ENCODE data around the gene EN2. TPM values are rescaled to one million over a fixed set of nuclear protein-coding genes. Genes with fewer than 3 reads are reported as not detected.

The EN2 gene
- total and polyA plus RNA-seq, 10 donors, result 0.03 to 0.04 TPM; not detected in 8

DNA sequence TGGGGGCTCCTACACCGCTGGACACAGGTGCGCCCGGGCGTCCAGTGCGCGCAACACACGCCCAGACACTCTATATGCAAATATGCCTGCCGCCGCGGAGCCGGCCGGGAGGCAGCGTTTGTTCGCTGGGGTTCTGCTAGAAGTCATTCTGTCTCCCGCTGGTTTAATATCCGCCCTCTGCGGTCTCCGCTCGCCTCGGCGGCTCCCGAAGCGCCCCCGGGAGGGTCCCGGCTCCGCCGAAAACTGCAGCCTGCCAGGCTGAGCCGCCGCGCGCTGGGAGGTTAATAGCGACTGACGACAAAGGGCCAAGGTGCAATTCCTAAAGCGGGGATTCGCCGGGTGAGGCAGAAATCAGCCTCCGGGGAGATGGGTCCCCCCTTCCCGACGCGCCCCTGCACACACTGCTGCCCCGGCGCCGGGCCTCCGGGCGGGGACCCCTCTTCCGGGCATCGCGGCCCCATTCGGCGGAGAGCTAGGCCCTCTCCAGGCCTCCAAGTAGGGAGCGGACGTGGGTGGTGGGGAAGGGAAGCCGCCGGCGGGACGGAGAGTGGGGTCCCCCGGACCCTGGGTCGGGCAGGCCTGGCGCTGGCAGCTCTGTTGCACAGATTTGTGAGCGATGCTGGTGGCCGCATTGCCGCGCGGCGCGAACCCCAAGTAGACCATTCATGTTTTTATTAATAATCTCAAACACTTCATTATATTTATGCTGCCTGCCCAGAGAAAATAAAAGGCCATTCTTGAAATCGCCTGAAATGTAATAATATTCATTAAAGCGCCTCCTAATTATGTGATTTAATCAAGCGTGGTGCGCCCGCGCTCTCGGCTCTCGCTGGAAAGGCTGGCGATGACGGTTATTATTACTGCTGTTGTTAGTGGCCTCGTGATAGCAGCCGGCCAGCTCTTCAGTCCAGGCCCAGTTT lies 9.1 kb downstream of the EN2 start:
- no peaks in the 10 kb centered on the region for H3K36me3 ChIP-seq
- H3K4me3 ChIP-seq, result peak overlapping the region in 7 of 8 donors; percentile 0 to 58 (median 16)
- intact Hi-C loops (cut with DNase I; ENCODE audit: low total_unique reads), result loop anchor here (10.0 kb wide), 1 partner anchor 92 kb away; no protein-coding TSS in a partner anchor
- H3K27ac ChIP-seq, result no peak overlapping the region
- peaks cover 12 to 38% (median 34%) of the 10 kb centered on the region in 6 donors for H3K4me1 ChIP-seq
- H3K9me3 ChIP-seq, result no peaks in the 10 kb centered on the region
- no peak for TF ChIP-seq POLR2A (IDR thresholded peaks at IDR 0.05)
- TF ChIP-seq, protein P1, sequence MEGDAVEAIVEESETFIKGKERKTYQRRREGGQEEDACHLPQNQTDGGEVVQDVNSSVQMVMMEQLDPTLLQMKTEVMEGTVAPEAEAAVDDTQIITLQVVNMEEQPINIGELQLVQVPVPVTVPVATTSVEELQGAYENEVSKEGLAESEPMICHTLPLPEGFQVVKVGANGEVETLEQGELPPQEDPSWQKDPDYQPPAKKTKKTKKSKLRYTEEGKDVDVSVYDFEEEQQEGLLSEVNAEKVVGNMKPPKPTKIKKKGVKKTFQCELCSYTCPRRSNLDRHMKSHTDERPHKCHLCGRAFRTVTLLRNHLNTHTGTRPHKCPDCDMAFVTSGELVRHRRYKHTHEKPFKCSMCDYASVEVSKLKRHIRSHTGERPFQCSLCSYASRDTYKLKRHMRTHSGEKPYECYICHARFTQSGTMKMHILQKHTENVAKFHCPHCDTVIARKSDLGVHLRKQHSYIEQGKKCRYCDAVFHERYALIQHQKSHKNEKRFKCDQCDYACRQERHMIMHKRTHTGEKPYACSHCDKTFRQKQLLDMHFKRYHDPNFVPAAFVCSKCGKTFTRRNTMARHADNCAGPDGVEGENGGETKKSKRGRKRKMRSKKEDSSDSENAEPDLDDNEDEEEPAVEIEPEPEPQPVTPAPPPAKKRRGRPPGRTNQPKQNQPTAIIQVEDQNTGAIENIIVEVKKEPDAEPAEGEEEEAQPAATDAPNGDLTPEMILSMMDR (IDR thresholded peaks at IDR 0.05 in 8 of 11, conservative IDR thresholded peaks at IDR 0.05 in 3 of 11), result no peak
- no peak for TF ChIP-seq POLR2AphosphoS5 (IDR thresholded peaks at IDR 0.05)
- H3K27me3 ChIP-seq (replicated peaks in 1 of 7), result peaks cover 38 to 100% (median 100%) of the 10 kb centered on the region in 7 donors
- whole genome bisulfite sequencing, 5 donors, result 2 to 7% (median 4%) methylated on average over 34 to 78 of the region's 78 CpGs
- peak; percentile 74 for DNase-seq

DNA sequence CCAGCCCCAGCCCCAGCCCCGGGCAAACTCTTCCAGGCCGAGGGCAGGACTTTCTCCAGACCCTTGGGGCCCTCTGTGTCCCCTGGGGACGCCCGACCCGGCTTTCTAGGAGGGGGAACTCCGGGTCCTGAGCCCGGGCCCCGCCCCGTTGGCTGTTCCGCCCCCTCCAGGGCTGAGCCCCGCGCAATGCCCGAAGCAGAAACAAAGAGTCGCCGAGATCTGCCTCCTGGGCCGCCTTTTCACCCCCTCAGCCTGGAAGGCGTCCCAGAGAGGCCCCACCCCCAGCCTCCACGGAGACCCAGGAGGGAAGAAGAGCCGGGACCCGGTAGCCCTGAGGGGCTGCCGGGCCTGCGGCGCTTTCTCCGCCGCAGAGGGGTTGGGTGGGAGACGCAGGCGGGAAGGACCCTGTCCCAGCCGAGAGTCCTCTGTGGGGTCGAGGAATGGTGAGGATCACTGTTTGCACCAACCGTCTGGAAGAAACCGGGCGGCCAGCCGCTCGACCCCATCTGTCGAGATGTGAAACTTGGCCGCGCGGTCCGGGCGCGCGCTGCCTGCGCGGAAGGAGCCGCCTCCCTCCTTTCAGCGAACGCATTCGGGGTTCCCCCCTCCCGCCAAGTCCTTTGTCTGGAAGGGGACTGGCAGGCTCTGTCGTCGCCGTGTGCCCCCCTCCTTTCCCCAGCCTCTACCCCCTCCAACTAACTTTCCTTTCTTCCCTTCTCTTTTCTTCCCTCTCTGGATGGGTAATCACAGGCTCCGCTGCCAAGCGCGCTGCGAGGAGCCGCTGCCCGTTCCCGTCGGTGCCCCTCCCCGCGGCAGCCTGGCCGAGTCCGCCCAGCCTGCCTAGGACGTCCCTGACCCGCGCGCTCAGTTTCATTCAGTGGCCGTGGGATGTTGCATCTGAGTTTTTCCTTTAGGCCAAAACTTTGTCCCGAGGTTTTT lies 10.2 kb downstream of the EN2 start:
- H3K4me3 ChIP-seq, result peak overlapping the region in 6 of 8 donors; percentile 11 to 58 (median 18)
- intact Hi-C loops (cut with DNase I; ENCODE audit: low total_unique reads), result loop anchor here (10.0 kb wide), 1 partner anchor 93 kb away; no protein-coding TSS in a partner anchor
- peak; percentile 70 for DNase-seq

DNA sequence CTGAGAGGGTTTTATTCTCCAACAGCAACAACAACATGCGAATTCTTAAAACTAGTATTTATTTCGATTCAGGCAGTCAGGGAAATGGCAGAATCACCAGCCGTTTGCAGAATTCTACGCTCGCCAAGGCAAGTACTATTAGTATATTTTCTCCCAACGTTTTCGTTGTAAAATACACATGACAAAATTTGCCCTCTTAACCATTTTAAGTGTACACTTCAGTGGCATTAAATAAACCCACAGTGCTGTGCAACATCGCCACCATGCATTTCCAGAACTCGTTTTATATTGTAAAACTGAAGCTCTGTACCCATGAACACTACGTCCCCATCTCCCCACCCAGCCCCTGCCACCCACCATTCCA lies 10.8 kb downstream of the EN2 start:
- intact Hi-C loops (cut with DNase I; ENCODE audit: low total_unique reads), result loop anchor here (10.0 kb wide), 1 partner anchor 94 kb away; no protein-coding TSS in a partner anchor
- TF ChIP-seq POLR2AphosphoS5 (IDR thresholded peaks at IDR 0.05), result no peak
- no peak for TF ChIP-seq POLR2A (IDR thresholded peaks at IDR 0.05)
- TF ChIP-seq, protein P1 (IDR thresholded peaks at IDR 0.05 in 8 of 11, conservative IDR thresholded peaks at IDR 0.05 in 3 of 11), result no peak
- 11 to 20% (median 14%) methylated on average over 10 of the region's 10 CpGs for WGBS, 5 donors
- no peak for DNase-seq
- no peaks in the 10 kb centered on the region for H3K9me3 ChIP-seq
- peaks cover 12 to 43% (median 34%) of the 10 kb centered on the region in 6 donors for H3K4me1 ChIP-seq
- H3K36me3 ChIP-seq, result no peaks in the 10 kb centered on the region
- H3K4me3 ChIP-seq, result peak overlapping the region in 2 of 8 donors; percentile 11 to 58
- peaks cover 38 to 100% (median 97%) of the 10 kb centered on the region in 7 donors for H3K27me3 ChIP-seq (replicated peaks in 1 of 7)
- H3K27ac ChIP-seq, result no peak overlapping the region

More for the DNA sequence above, 10.2 kb downstream of the EN2 start:
- TF ChIP-seq POLR2A (IDR thresholded peaks at IDR 0.05) (no peak), POLR2AphosphoS5 (IDR thresholded peaks at IDR 0.05) (peak in 1 of 3 donors; percentile 33)
- TF ChIP-seq, protein P1 (IDR thresholded peaks at IDR 0.05 in 8 of 11, conservative IDR thresholded peaks at IDR 0.05 in 3 of 11), result no peak
- peaks cover 38 to 100% (median 99%) of the 10 kb centered on the region in 7 donors for H3K27me3 ChIP-seq (replicated peaks in 1 of 7)
- H3K27ac ChIP-seq, result no peak overlapping the region
- no peaks in the 10 kb centered on the region for H3K9me3 ChIP-seq
- H3K4me1 ChIP-seq, result peaks cover 12 to 43% (median 34%) of the 10 kb centered on the region in 6 donors
- no peaks in the 10 kb centered on the region for H3K36me3 ChIP-seq
- WGBS, 5 donors, result 3 to 7% (median 5%) methylated on average over 42 to 70 of the region's 70 CpGs

All from spleen (tissue), 11 donors.